HEK293 (cell line): ENCODE data around the gene FOXC2.

Experiments
- CTCF ChIP-seq: fragments of 450-650 bp; formaldehyde crosslinking; IDR thresholded peaks from 2 replicates; pipeline ENCODE4 v1.5.1; 2016; ENCODE audit warnings: missing biosample characterization, missing genetic modification characterization
- KLF1 ChIP-seq: fragments of 450-650 bp; formaldehyde crosslinking; IDR thresholded peaks from 2 replicates; pipeline ENCODE4 v1.5.1; 2016; ENCODE audit warnings: missing biosample characterization, missing genetic modification characterization
- YY2 ChIP-seq: fragments of 450-650 bp; formaldehyde crosslinking; IDR thresholded peaks from 2 replicates; pipeline ENCODE4 v1.5.1; 2016; ENCODE audit warnings: missing biosample characterization, missing genetic modification characterization
- ZNF24 ChIP-seq: fragments of 450-650 bp; formaldehyde crosslinking; IDR thresholded peaks from 2 replicates; pipeline ENCODE4 v1.5.1; 2016; ENCODE audit warnings: missing biosample characterization, missing genetic modification characterization
- ZNF324 ChIP-seq: fragments of 450-650 bp; formaldehyde crosslinking; IDR thresholded peaks from 2 replicates; pipeline ENCODE4 v1.5.1; 2016; ENCODE audit warnings: missing biosample characterization, missing genetic modification characterization

GRCh38 chr16:86538196-86538780, 28.3 kb upstream of the FOXC2 start:
- TF ChIP-seq KLF1 (tag by site-specific recombination) (no peak), CTCF (tag by site-specific recombination) (no peak), YY2 (tag by site-specific recombination) (no peak), ZNF24 (tag by site-specific recombination) (no peak), ZNF324 (tag by site-specific recombination) (no peak)
